Nephron (organoid): ENCODE data around the gene TMEM61.

Source experiments
- H3K27ac Mint-ChIP-seq, 3 experiments: 2 replicates each; pipeline ENCODE4 v1.8.0; 2020; ENCODE audit warnings: mixed read lengths in 3 of 3, mild to moderate bottlenecking in 2 of 3, moderate library complexity in 1 of 3
- H3K27me3 Mint-ChIP-seq: 2 replicates; pipeline ENCODE4 v1.8.0; 2021; ENCODE audit warnings: low read depth, mild to moderate bottlenecking, moderate library complexity, mixed read lengths
- H3K36me3 Mint-ChIP-seq: 2 replicates; pipeline ENCODE4 v1.8.0; 2020; ENCODE audit warnings: low read depth, mixed read lengths
- H3K4me1 Mint-ChIP-seq: 2 replicates; pipeline ENCODE4 v1.8.0; 2020; ENCODE audit warnings: mixed read lengths
- H3K4me3 Mint-ChIP-seq, 3 experiments: 2 replicates each; pipeline ENCODE4 v1.8.0; 2020; ENCODE audit warnings: mild to moderate bottlenecking in 3 of 3, mixed read lengths in 3 of 3, moderate library complexity in 2 of 3
- H3K9me3 Mint-ChIP-seq: 2 replicates; pipeline ENCODE4 v1.8.0; 2020; ENCODE audit warnings: mixed read lengths
- CTCF ChIP-seq, 3 experiments: fragments of 200-600 bp; sonication (generic); IDR thresholded peaks; one replicate each; pipeline ENCODE4 v1.5.0; 2021; ENCODE audit warnings: antibody characterized with exemption in 3 of 3; ENCODE audit not compliant: unreplicated experiment in 3 of 3

TMEM61 gene

GRCh38 chr1:54984131-54984842, 3.9 kb downstream of the TMEM61 start:
- Mint-ChIP-seq H3K36me3 (no peaks in the 10 kb centered on the region), H3K4me1 (peaks cover 23% of the 10 kb centered on the region), H3K4me3 (peak overlapping the region in 1 of 3 experiments; percentile 48)

DNA sequence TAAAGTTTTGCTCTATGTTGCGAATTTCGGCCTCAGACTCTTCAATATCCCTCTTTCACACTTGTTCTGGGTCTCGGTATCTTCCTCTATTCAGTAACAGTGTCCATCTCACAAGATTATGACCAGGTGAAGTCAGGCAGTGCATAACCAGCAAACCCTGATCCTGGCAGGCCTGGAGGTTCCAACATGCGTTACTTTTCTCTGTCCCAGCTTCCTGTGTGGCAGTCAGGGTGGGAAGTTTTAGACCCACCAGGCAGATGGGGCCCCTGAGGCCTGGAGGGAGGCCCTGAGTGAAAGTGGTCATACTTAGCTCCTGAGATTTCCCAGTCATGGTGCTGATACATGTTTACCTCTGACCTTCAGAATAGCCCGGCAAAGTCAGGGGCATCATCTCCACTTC, 5.1 kb downstream of the TMEM61 start:
- H3K4me1 Mint-ChIP-seq = peaks cover 23% of the 10 kb centered on the region
- no peak overlapping the region for H3K27ac Mint-ChIP-seq
- no peak overlapping the region for H3K4me3 Mint-ChIP-seq
- peaks cover 43% of the 10 kb centered on the region for H3K27me3 Mint-ChIP-seq
- no peaks in the 10 kb centered on the region for H3K9me3 Mint-ChIP-seq
- no peak for TF ChIP-seq CTCF (IDR thresholded peaks at IDR 0.05; ENCODE audit: unreplicated experiment in 3 of 3)
- no peaks in the 10 kb centered on the region for H3K36me3 Mint-ChIP-seq

More at GRCh38 chr1:54984131-54984842, 3.9 kb downstream of the TMEM61 start:
- TF ChIP-seq CTCF (IDR thresholded peaks at IDR 0.05; ENCODE audit: unreplicated experiment in 3 of 3) = no peak
- peak overlapping the region in 2 of 3 experiments; percentile 29 to 41 for H3K27ac Mint-ChIP-seq
- H3K27me3 Mint-ChIP-seq = peaks cover 54% of the 10 kb centered on the region
- H3K9me3 Mint-ChIP-seq = no peaks in the 10 kb centered on the region

- Mint-ChIP-seq H3K4me1 (peaks cover 23% of the 10 kb centered on the region), H3K36me3 (no peaks in the 10 kb centered on the region), H3K27ac (no peak overlapping the region), H3K4me3 (no peak overlapping the region), H3K9me3 (no peaks in the 10 kb centered on the region), H3K27me3 (peaks cover 41% of the 10 kb centered on the region)
- no peak for TF ChIP-seq CTCF (IDR thresholded peaks at IDR 0.05; ENCODE audit: unreplicated experiment in 3 of 3)
Observed at GRCh38 chr1:54986025-54986424, 5.6 kb downstream of the TMEM61 start.

DNA sequence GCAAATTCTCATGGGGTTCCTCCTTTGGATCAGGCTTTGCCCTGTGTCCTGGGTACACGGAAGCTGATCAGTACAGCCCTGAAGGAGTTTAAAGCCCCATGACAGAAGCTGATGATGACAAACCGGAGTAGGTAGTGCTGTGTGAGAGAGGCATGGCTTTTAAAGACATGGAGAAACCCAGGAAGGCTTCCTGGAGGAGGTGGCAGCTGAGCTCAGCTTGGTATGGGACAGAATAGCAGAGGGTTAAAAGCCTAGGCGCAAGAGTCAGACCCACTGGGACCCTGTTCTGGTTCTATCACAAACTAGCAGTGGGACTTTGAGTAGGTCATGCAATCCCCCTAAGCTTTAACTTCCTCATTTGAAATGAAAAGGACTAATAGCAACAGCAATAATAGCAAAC, 6.1 kb downstream of the TMEM61 start:
- no peak for TF ChIP-seq CTCF (IDR thresholded peaks at IDR 0.05; ENCODE audit: unreplicated experiment in 3 of 3)
- Mint-ChIP-seq H3K36me3 (no peaks in the 10 kb centered on the region), H3K27ac (no peak overlapping the region), H3K9me3 (no peaks in the 10 kb centered on the region), H3K4me3 (no peak overlapping the region), H3K27me3 (peaks cover 36% of the 10 kb centered on the region), H3K4me1 (peaks cover 23% of the 10 kb centered on the region)

GRCh38 chr1:54987427-54987826, 7.0 kb downstream of the TMEM61 start:
- Mint-ChIP-seq H3K36me3 (no peaks in the 10 kb centered on the region), H3K9me3 (no peaks in the 10 kb centered on the region), H3K27me3 (peaks cover 37% of the 10 kb centered on the region), H3K27ac (peak overlapping the region; percentile 44 to 67 (median 50)), H3K4me3 (no peak overlapping the region), H3K4me1 (peaks cover 23% of the 10 kb centered on the region)
- TF ChIP-seq CTCF (IDR thresholded peaks at IDR 0.05; ENCODE audit: unreplicated experiment in 3 of 3) = no peak
